ENCODE data around the gene OR4Q3. TPM values are rescaled to one million over a fixed set of nuclear protein-coding genes. Genes with fewer than 3 reads are reported as not detected.
"Not testable (repeated sequence)": the region's sequence is repeated elsewhere in the genome, so short reads cannot be mapped to it uniquely, and the experiment has no call there.

OR4Q3 gene
- polyA plus RNA-seq, 1 experiment: not detected

- no peak overlapping the region for H3K4me3 ChIP-seq (ENCODE audit: low read depth, low read length)
- peaks cover 11% of the 10 kb centered on the region for H3K9me3 ChIP-seq (ENCODE audit: control insufficient read depth, insufficient read depth, low read length)
- no peak for TF ChIP-seq CTCF (IDR thresholded peaks at IDR 0.05; ENCODE audit: low read depth, low read length)
- no peaks in the 10 kb centered on the region for H3K27me3 ChIP-seq (ENCODE audit: control insufficient read depth, insufficient read depth, low read length)
- ChIA-PET CTCF (no interaction called here), POLR2A (no interaction called here)
- DNase-seq (ENCODE audit: low read depth, low spot score): no peak
- H3K27ac ChIP-seq (ENCODE audit: low read depth, low read length): no peak overlapping the region
Observed at GRCh38 chr14:19771895-19772430, 28.6 kb downstream of the OR4Q3 start.

- H3K4me3 ChIP-seq (ENCODE audit: low read depth, low read length); H3K27ac ChIP-seq (ENCODE audit: low read depth, low read length); DNase-seq (ENCODE audit: low read depth, low spot score); POLR2A ChIA-PET; CTCF ChIA-PET; H3K27me3 ChIP-seq (ENCODE audit: control insufficient read depth, insufficient read depth, low read length): not testable (repeated sequence)
- peaks cover 11% of the 10 kb centered on the region for H3K9me3 ChIP-seq (ENCODE audit: control insufficient read depth, insufficient read depth, low read length)
Observed at GRCh38 chr14:19772454-19772853, 29.1 kb downstream of the OR4Q3 start.

GRCh38 chr14:19773204-19773603 lies 29.8 kb downstream of the OR4Q3 start, which contains the start of gene OR4M1:
Gene OR4M1 (plus strand): TSS chr14:19773504. CDS start chr14:19780323, 6,819 bp downstream.
- H3K4me3 ChIP-seq (ENCODE audit: low read depth, low read length); DNase-seq (ENCODE audit: low read depth, low spot score); H3K27me3 ChIP-seq (ENCODE audit: control insufficient read depth, insufficient read depth, low read length); H3K27ac ChIP-seq (ENCODE audit: low read depth, low read length); POLR2A ChIA-PET; CTCF ChIA-PET: not testable (repeated sequence)
- H3K9me3 ChIP-seq (ENCODE audit: control insufficient read depth, insufficient read depth, low read length): peaks cover 11% of the 10 kb centered on the region

- DNase-seq (ENCODE audit: low read depth, low spot score): no peak
- ChIA-PET POLR2A (no interaction called here), CTCF (no interaction called here)
- H3K9me3 ChIP-seq (ENCODE audit: control insufficient read depth, insufficient read depth, low read length): peaks cover 13% of the 10 kb centered on the region
- no peaks in the 10 kb centered on the region for H3K27me3 ChIP-seq (ENCODE audit: control insufficient read depth, insufficient read depth, low read length)
- TF ChIP-seq CTCF (IDR thresholded peaks at IDR 0.05; ENCODE audit: low read depth, low read length): no peak
- no peak overlapping the region for H3K4me3 ChIP-seq (ENCODE audit: low read depth, low read length)
- H3K27ac ChIP-seq (ENCODE audit: low read depth, low read length): no peak overlapping the region
Observed at GRCh38 chr14:19775587-19775986, 32.2 kb downstream of the OR4Q3 start.

GRCh38 chr14:19785848-19786247 lies 42.5 kb downstream of the OR4Q3 start:
- DNase-seq (ENCODE audit: low read depth, low spot score); POLR2A ChIA-PET; H3K4me3 ChIP-seq (ENCODE audit: low read depth, low read length); H3K27me3 ChIP-seq (ENCODE audit: control insufficient read depth, insufficient read depth, low read length); CTCF ChIA-PET; H3K27ac ChIP-seq (ENCODE audit: low read depth, low read length): not testable (repeated sequence)
- peaks cover 21% of the 10 kb centered on the region for H3K9me3 ChIP-seq (ENCODE audit: control insufficient read depth, insufficient read depth, low read length)

GRCh38 chr14:19787318-19787717 lies 43.9 kb downstream of the OR4Q3 start:
- H3K27me3 ChIP-seq (ENCODE audit: control insufficient read depth, insufficient read depth, low read length); H3K4me3 ChIP-seq (ENCODE audit: low read depth, low read length); H3K27ac ChIP-seq (ENCODE audit: low read depth, low read length); DNase-seq (ENCODE audit: low read depth, low spot score); POLR2A ChIA-PET: not testable (repeated sequence)
- peaks cover 21% of the 10 kb centered on the region for H3K9me3 ChIP-seq (ENCODE audit: control insufficient read depth, insufficient read depth, low read length)
- CTCF ChIA-PET: interaction anchor here (0.6 kb wide), 1 partner anchor 18 kb away, joined by 4 read pairs; no protein-coding TSS in a partner anchor

GRCh38 chr14:19788150-19788549 lies 44.8 kb downstream of the OR4Q3 start:
- CTCF ChIA-PET: not testable (repeated sequence)

GRCh38 chr14:19796520-19797108 lies 53.2 kb downstream of the OR4Q3 start:
- H3K27me3 ChIP-seq (ENCODE audit: control insufficient read depth, insufficient read depth, low read length); CTCF ChIA-PET; H3K4me3 ChIP-seq (ENCODE audit: low read depth, low read length); DNase-seq (ENCODE audit: low read depth, low spot score); H3K27ac ChIP-seq (ENCODE audit: low read depth, low read length); POLR2A ChIA-PET: not testable (repeated sequence)
- peaks cover 37% of the 10 kb centered on the region for H3K9me3 ChIP-seq (ENCODE audit: control insufficient read depth, insufficient read depth, low read length)

More at GRCh38 chr14:19788150-19788549, 44.8 kb downstream of the OR4Q3 start:
- H3K27me3 ChIP-seq (ENCODE audit: control insufficient read depth, insufficient read depth, low read length); H3K27ac ChIP-seq (ENCODE audit: low read depth, low read length); DNase-seq (ENCODE audit: low read depth, low spot score); H3K4me3 ChIP-seq (ENCODE audit: low read depth, low read length); POLR2A ChIA-PET: not testable (repeated sequence)
- peaks cover 21% of the 10 kb centered on the region for H3K9me3 ChIP-seq (ENCODE audit: control insufficient read depth, insufficient read depth, low read length)

Measured in AG04450 (cell line).